GM18873 (cell line): ENCODE data around the gene CLCN1.
A peak's percentile ranks its signal among the peaks of the same experiment; 100 is the strongest.

ENCODE experiments used
- ATAC-seq: cut with Tn5 transposase; IDR thresholded peaks from one replicate; pipeline ENCODE4 v1.9.1; 2021; ENCODE audit warnings: mild to moderate bottlenecking, moderate library complexity, moderate number of reproducible peaks; ENCODE audit not compliant: unreplicated experiment, low FRiP score

CLCN1 gene

GRCh38 chr7:143361552-143362130 lies 45.7 kb downstream of the CLCN1 start:
- no peak for ATAC-seq

- no peak for ATAC-seq
Measured at GRCh38 chr7:143362131-143363015, 46.5 kb downstream of the CLCN1 start, which contains the start of gene FAM131B. Gene FAM131B, minus strand, starts transcription at chr7:143362713. Its CDS starts 110 bp downstream, at chr7:143362603.

- no peak for ATAC-seq
Measured at GRCh38 chr7:143363016-143363937, 47.4 kb downstream of the CLCN1 start.

- no peak for ATAC-seq
Measured at GRCh38 chr7:143367972-143368371, 52.1 kb downstream of the CLCN1 start.

- ATAC-seq: no peak
Measured at GRCh38 chr7:143368387-143368786, 52.5 kb downstream of the CLCN1 start.

- ATAC-seq: no peak
Measured at GRCh38 chr7:143369678-143370651, 54.1 kb downstream of the CLCN1 start.

- no peak for ATAC-seq
Measured at GRCh38 chr7:143372070-143372469, 56.2 kb downstream of the CLCN1 start.

GRCh38 chr7:143373255-143373794 lies 57.4 kb downstream of the CLCN1 start:
- ATAC-seq: no peak

GRCh38 chr7:143374561-143374960 lies 58.6 kb downstream of the CLCN1 start:
- ATAC-seq: no peak

- ATAC-seq: no peak
Measured at GRCh38 chr7:143375298-143376034, 59.6 kb downstream of the CLCN1 start.

- ATAC-seq: no peak
Measured at GRCh38 chr7:143376396-143376795, 60.5 kb downstream of the CLCN1 start.

- peak; percentile 18 for ATAC-seq
Measured at GRCh38 chr7:143379611-143380259, 63.8 kb downstream of the CLCN1 start.

GRCh38 chr7:143380260-143380645 lies 64.3 kb downstream of the CLCN1 start:
- ATAC-seq: peak; percentile 61

GRCh38 chr7:143380646-143381426 lies 64.9 kb downstream of the CLCN1 start, which contains the start of gene ZYX:
Gene ZYX, plus strand, starts transcription at chr7:143381345. Its CDS starts 227 bp downstream, at chr7:143381572.
- peak; percentile 57 for ATAC-seq

- ATAC-seq: peak; percentile 11
Measured at GRCh38 chr7:143381427-143382125, 65.7 kb downstream of the CLCN1 start.

GRCh38 chr7:143382126-143382790 lies 66.3 kb downstream of the CLCN1 start:
- ATAC-seq: no peak
